Putamen (tissue), 1 donor: Measurements from ENCODE around the gene OSTM1.

ENCODE experiments used
- DNase-seq: peaks from one replicate; pipeline ENCODE4 v3.0.0-alpha.2; 2016; ENCODE audit warnings: low spot score

Gene OSTM1

GRCh38 chr6:108074359-108075144 is at the start of gene OSTM1:
Gene OSTM1, minus strand, starts transcription at chr6:108074741. Its CDS starts 90 bp downstream, at chr6:108074651.
- DNase-seq, result peak; percentile 88

GRCh38 chr6:108123946-108124345 is 49.4 kb upstream of the OSTM1 start:
- no peak for DNase-seq

GRCh38 chr6:108123481-108123929 is 49.0 kb upstream of the OSTM1 start:
- DNase-seq, result no peak

GRCh38 chr6:108121612-108122011 is 47.1 kb upstream of the OSTM1 start:
- DNase-seq, result no peak

GRCh38 chr6:108120311-108120710 is 45.8 kb upstream of the OSTM1 start:
- DNase-seq, result no peak

- DNase-seq, result no peak
Measured at GRCh38 chr6:108119769-108120141, 45.2 kb upstream of the OSTM1 start.

- no peak for DNase-seq
Measured at GRCh38 chr6:108118810-108119768, 44.5 kb upstream of the OSTM1 start.

GRCh38 chr6:108118359-108118724 is 43.8 kb upstream of the OSTM1 start:
- no peak for DNase-seq

GRCh38 chr6:108117427-108118358 is 43.2 kb upstream of the OSTM1 start:
- no peak for DNase-seq

- no peak for DNase-seq
Measured at GRCh38 chr6:108116546-108117426, 42.2 kb upstream of the OSTM1 start.

GRCh38 chr6:108115598-108116058 is 41.1 kb upstream of the OSTM1 start:
- DNase-seq, result no peak

- no peak for DNase-seq
Measured at GRCh38 chr6:108114841-108115597, 40.5 kb upstream of the OSTM1 start.

GRCh38 chr6:108113557-108114519 is 39.3 kb upstream of the OSTM1 start:
- DNase-seq, result peak; percentile 47

- DNase-seq, result no peak
Measured at GRCh38 chr6:108108374-108108773, 33.8 kb upstream of the OSTM1 start.

GRCh38 chr6:108107102-108107501 is 32.6 kb upstream of the OSTM1 start:
- DNase-seq, result no peak

- DNase-seq, result no peak
Measured at GRCh38 chr6:108106694-108107093, 32.2 kb upstream of the OSTM1 start.

- DNase-seq, result no peak
Measured at GRCh38 chr6:108106261-108106660, 31.7 kb upstream of the OSTM1 start.

- DNase-seq, result no peak
Measured at GRCh38 chr6:108105571-108105970, 31.0 kb upstream of the OSTM1 start.

GRCh38 chr6:108102965-108103364 is 28.4 kb upstream of the OSTM1 start:
- DNase-seq, result no peak
